Retina (tissue), 1 donor: ENCODE measurements around the gene ATG4B.
"Not testable (repeated sequence)": the region's sequence is repeated elsewhere in the genome, so short reads cannot be mapped to it uniquely, and the experiment has no call there.

Experiments
- DNase-seq: peaks from one replicate; pipeline ENCODE4 v3.0.0-alpha.2; 2016

ATG4B gene

DNA sequence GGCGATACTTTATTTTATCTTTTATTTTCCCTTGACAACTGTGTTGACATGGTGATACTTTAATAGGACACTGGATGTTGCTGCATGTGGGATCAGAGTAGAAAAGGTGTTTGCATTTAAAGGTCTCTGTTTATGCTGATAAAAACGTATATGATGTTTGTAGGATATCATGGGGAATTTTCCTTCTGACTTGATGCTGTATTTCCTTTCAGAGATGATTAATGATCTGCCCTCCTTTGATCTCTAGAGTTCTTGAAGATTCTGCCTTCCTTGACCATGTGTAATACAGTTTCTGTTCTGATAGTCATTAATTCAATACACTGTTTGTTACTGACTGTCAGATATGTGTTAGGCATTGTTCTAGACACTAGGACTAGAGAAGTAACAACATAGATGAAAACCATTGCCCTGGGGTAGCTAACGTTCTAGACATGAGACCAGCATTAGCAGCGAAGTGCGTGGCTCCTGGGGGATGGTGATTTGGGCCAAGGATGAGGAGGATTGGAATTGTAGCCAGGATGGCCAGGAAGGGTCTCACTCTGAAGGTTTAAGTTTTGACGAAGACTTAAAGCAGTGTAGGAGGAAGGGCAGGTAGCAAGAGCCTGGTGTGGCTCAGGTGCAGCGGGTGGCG lies 2.8 kb downstream of the ATG4B start:
- DNase-seq: no peak

GRCh38 chr2:241641631-241642030 lies 4.1 kb downstream of the ATG4B start:
- no peak for DNase-seq

DNA sequence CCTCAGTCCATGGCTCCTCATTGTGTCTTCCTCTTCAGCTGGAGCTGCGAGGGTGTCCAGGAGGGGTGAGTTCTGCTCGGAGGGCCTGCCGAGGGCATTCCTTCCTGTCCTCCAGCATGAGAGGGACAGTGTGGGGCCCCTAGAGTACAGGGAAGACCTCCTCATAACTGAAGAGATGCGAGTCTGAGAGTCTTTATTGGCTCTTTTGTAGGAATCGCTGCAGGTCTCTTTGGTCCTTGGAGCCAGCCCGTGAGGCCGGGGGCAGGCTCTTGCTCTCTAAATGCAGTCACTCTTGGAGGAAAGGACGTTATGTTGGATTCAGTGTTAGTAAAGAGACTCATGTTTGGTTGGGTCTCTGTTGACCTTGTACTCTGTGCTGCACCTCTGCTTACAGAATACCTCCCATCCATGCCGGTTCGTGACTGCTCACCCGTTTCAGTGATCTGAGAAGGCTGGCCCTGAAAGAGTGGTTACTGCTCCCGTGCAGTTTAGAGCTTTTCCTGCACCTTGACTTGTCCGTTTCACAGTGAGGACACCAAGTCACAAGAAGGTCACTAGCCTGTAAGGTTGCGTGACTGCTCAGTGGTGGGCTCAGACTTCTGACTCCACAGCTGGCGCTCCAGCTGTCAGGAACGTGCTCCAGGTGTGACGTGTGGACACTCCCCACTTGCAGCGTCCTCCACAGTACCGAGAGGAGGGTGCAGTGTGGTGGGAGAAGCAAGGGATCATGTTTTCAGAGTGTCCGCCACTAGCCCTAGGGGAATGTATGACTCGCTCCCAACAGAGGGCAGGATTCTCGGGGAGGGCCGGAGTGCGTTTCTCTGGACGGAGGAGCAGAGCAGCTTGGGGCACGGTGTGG lies 7.8 kb downstream of the ATG4B start:
- DNase-seq: no peak

- no peak for DNase-seq
These were observed 8.6 kb downstream of the ATG4B start for GRCh38 chr2:241645915-241646645.

DNA sequence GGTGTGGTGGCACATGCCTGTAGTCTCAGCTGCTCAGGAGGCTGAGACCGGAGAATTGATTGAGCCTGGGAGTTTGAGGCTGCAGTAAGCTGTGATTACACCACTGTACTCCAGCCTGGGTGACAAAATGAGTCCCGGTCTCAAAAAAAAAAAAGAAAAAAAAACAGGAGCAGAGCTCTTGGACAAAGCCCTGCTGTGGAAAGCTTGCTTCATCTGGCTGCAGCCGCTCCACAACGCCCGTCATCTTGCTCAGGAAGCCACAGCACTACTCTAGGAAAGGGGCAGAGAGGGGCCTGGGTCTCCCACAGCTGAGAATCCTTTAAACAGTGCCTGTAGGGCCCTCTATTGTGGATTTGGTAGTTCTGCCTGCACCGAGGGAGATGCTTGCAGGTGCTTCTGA lies 11.0 kb downstream of the ATG4B start:
- DNase-seq: no peak

DNA sequence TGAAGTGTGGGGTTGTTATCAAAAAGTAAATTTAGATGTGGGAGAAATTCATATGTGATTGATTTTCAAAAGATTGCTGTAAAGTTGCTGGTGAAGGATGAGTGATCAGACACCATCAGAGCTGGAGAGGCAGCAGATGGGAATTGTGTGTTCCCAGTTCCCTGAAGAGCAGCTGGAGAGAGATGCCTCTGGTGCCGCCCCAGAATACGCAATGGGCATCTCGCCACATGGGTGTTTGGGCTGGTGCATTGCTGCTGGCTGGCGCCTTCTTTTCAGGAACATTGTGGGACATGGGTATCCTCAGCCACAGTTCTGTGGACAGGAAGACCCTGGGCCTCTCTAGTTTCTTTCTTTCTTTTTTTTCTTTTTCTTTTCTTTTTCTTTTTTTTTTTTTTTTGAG lies 11.9 kb downstream of the ATG4B start:
- no peak for DNase-seq

DNA sequence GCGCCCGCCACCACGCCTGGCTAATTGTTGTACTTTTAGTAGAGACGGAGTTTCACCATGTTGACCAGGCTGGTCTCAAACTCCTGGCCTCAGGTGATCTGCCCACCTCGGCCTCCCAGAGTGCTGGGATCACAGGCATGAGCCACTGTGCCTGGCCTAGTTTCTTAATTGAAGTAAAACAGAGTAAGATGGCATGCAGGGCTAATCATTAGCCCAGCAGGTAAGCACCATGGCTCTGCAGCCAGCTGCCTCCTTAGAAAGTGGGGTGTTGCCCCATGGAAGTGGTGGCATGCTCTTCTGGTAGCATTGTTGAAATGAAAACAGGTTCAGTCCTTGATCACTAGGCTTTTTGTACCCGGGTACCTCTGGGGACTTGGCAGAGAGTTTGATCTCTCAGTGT lies 12.4 kb downstream of the ATG4B start:
- DNase-seq: no peak

DNA sequence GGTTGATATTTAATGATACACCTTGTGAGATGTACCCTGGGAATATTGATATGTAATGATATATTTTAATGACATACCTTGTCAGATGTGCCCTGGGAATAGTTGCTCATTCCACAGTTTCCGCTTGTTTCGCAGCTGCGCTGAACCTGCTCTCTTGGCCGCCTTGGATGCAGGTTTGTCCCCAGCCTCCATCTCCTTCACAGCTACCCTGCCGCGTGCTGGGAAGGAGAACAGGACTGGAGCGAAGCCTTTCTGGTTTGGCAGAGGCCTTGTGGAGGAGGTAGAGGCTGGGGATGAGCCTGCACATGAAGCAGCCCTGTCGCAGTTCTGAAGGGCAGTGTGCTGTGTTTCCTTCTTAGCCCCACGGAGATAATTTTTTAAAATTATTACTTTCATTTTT lies 14.6 kb downstream of the ATG4B start:
- no peak for DNase-seq

GRCh38 chr2:241652722-241653121 lies 15.2 kb downstream of the ATG4B start:
- DNase-seq: no peak

DNA sequence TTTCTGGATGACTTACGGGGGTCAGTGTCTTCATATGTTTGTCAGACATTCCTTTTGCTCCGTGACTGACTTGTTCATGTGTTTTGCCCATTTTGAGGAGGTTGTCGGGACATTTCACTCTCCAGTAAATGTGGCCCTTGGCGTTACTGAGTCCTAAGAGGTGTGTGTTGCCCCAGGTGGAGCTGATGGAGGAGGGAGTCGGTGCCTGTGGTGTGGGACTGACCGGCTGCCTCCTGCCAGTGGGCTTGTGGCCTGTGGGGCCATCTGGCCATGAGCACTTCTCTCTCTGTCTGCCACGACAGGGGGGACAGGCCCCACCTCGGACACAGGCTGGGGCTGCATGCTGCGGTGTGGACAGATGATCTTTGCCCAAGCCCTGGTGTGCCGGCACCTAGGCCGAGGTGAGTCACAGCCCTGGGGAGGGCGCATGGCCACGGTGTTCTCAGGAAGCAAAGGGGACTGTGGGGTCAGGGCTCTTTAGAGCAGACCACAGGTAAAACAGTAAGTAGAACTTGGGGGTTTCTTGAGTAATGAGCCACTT lies 15.8 kb downstream of the ATG4B start:
- DNase-seq: no peak

- no peak for DNase-seq
These were observed 17.1 kb downstream of the ATG4B start for GRCh38 chr2:241654551-241654950.

DNA sequence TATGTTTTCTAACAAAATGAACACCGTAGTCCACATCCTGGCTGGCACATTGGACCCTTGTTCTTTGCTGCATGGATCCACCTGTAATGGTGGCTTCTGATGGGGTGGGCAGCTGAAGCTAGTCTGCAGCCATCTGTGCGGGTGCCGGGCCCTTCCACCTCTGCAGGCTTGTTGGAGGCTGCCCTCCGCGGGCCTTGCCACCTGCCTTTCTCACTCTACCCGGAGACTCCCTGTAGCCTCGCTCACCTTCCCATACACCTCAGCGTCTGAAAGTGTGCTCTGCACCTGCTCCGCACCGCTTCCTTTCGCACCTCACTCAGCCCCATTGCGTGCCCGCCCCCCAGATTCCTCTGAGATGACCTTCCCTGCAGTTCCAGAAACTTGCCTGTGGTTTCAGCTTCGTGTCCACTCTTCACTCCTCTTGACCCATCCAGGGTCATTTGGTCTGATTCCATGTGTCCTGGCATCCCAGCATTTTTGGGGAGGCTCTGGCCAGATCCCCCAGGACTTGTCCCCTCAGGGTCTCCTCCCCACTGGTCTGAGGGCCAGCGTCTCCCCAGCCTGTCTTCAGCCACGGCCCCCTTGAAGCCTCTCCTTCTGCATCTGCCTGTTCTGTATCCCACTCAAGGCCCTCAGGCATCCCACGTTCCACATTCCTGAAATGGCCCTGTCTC lies 18.2 kb downstream of the ATG4B start:
- DNase-seq: no peak

DNA sequence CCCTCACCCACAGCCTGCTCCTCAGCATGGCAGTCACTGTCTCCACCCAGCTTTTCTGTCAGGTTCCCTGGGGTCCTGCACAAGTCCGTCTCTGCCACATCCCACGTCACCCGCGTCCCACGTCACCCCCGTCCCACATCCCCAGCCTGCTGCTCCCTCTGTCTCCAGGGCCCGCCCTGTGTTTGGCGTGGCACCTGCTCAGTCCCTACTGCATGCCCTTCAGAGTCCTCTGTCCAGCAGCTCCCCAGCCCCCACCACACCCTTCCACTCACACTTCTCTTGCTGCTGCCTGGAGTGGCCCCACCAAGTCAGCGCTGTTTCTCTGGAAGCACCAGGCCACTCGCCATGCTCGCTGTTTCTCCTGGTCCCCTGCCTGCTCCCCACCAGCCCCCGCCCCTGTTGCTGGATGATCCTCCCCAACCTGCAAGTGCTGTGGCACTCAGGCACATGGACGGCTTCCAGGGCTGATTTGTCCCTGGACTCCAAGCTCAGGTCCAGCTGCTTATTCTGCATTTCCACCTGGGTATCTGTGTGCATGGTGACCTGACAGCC lies 18.8 kb downstream of the ATG4B start:
- no peak for DNase-seq

DNA sequence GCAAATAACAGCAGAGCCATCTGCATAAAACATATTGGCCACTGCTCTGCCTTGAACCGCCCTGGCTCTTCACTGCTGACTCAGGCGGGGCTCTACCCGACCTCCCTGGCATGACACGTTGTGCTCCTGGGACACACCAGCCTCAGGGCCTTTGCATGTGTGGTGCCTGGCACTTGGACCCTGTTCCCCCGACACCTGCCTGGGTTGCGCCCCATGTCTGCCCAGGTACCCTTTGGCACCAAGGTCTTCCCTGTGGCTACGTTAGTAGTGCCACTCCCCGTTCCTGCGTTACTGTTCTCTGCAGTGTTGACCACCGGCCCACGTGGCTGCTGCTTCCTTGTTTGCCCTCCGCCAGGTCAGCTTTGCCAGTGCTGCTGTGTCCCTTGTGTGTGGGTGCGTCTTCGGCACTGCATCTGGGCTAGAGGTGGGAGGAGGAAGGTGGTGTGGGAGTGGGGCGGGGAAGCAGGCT lies 20.3 kb downstream of the ATG4B start:
- no peak for DNase-seq

GRCh38 chr2:241658296-241658695 lies 20.8 kb downstream of the ATG4B start:
- no peak for DNase-seq

DNA sequence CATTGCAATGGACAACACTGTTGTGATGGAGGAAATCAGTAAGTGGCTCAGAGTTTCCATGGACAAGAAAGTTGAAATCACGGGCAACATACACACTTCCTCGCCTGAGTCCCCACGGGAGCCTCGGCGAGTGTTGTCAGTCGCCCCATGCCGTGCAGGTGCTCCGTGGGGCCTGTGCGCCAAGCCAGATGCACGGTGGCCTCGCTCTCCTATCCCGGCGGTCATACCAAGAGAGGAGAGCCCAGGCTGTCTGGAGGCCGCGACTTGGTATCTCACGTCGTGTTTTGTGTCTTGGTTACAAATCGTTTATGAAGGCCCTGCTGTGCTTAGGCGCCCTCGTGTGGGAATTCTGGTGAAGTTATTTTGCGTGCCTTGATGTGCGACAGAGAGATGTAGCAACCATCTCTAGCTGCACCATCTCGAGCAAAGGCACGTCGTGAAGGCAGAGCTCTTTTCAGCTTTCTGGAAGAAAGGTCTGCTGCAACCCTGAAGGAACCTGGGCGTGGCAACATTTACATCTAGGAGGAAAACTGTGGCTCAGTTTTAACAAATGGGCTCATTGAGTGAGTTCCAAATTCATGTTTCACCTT lies 21.8 kb downstream of the ATG4B start:
- DNase-seq: peak; percentile 77

DNA sequence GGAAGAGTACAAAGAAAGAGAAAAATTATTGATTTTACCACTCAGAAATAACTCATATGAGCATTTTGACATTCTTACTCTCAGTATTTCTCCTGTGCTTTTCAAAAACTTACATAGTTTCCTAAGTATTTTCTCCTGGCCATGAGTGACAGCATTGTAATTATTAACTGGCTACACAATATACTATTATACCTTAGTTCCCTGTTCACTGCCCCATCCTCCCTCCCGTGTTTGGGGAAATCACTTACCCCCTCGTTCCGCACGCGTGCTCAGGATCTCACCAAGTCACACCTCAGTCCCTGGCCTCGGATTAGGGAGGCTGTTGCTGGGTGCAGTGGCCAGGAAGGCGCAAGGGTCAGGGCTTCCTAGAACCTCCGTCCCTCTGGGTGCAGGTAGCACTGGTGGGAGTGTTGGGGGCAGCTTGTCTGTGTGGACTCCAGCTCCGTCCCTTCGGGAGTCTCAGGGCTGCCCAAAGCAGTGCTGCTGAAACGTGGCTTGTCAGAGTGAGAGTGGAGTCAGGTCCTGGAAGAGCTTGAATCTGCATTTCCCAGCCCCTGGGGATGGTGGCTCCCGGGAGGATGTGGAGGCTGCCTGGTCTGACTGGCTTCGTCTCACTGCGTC lies 23.2 kb downstream of the ATG4B start:
- no peak for DNase-seq

- DNase-seq: not testable (repeated sequence)
These were observed 25.2 kb downstream of the ATG4B start for GRCh38 chr2:241662731-241663130.

DNA sequence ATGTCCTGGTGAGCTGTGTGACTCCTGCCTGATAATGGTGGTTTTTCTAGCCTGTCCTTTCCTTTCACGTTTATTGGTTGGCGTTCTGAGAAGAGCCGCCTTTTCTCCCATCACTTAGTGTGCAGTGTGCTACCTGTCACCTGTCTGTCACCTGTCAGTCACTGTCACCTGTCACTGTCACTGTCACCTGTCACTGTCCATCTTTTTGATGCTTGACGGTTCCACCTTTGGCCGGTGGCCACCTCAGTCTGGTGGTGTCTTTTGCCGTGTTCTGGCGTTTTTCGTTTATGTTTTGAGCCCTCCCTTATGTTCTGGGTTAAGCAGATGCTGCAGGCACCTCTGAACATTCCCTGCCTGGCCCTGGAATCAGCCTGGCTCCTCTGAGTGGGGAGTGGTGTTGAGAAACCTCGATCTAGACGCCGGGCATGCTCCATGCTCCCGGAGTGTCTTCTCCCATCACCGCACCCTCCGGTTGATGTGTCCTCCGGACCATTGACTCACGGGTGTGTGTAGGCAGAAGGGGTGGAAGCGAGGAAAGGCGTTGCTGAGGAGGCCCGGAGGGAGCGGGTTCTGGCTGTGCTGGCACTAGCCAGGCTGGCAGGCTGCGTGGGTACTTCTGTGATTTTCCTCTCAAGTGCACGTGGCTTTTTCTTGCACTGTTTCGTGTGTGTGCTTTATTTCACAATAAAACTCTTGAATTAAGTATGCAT lies 28.4 kb downstream of the ATG4B start:
- peak; percentile 47 for DNase-seq

DNA sequence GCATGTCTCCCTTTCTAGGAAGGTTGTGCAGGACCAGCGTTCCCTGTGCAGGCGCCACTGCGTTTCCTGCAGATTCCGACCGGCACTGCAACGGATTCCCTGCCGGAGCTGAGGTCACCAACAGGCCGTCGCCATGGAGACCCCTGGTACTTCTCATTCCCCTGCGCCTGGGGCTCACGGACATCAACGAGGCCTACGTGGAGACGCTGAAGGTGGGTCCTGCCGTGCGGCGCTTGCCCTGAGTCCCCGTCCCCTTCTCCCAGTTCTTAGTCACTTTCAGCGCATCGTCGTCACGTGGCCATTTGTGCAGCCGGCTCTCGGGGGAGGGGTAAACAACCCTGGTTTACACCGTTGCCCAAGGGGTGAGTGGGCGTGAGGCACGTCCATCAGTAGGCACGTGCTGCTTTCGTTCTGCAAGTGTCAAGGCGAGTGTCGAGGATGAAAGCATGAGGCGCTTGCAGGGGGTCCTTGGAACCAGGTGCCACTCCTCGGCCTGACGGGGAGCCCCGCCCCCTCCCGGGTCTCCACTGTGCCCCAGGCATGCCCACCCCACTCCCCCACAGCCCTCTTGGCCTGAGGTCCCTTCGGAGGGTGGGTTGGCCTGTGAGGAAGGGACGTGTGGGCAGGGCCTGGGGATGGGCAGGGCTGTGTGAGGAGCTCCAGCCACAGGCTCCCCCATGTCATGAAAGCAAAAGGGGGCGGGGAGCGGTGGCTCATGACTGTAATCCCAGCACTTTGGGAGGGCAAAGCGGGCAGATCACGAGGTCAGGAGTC lies 29.3 kb downstream of the ATG4B start:
- peak; percentile 87 for DNase-seq
